ENCODE measurements around the gene APOL4. TPM values are rescaled to one million over a fixed set of nuclear protein-coding genes. Genes with fewer than 3 reads are reported as not detected.
A peak's percentile ranks its signal among the peaks of the same experiment; 100 is the strongest.
"Not testable (repeated sequence)": the region's sequence is repeated elsewhere in the genome, so short reads cannot be mapped to it uniquely, and the experiment has no call there.

The APOL4 gene
- total RNA-seq, 1 experiment from 2014 or later, result 0.10 TPM

GRCh38 chr22:36155702-36156101 lies 45.9 kb downstream of the APOL4 start:
- no peak for DNase-seq (ENCODE audit: low read depth)

GRCh38 chr22:36154423-36154945 lies 47.1 kb downstream of the APOL4 start:
- DNase-seq (ENCODE audit: low read depth), result no peak

- no peak for DNase-seq (ENCODE audit: low read depth)
Measured at GRCh38 chr22:36153501-36154422, 47.8 kb downstream of the APOL4 start.

GRCh38 chr22:36152821-36153220 lies 48.8 kb downstream of the APOL4 start:
- not testable (repeated sequence) for DNase-seq (ENCODE audit: low read depth)

- DNase-seq (ENCODE audit: low read depth), result no peak
Measured at GRCh38 chr22:36152088-36152487, 49.5 kb downstream of the APOL4 start.

GRCh38 chr22:36151006-36151595 lies 50.5 kb downstream of the APOL4 start:
- no peak for DNase-seq (ENCODE audit: low read depth)

GRCh38 chr22:36149441-36149840 lies 52.2 kb downstream of the APOL4 start:
- DNase-seq (ENCODE audit: low read depth), result no peak

- DNase-seq (ENCODE audit: low read depth), result no peak
Measured at GRCh38 chr22:36148411-36148810, 53.2 kb downstream of the APOL4 start.

- DNase-seq (ENCODE audit: low read depth), result peak; percentile 21
Measured at GRCh38 chr22:36147196-36147791, 54.3 kb downstream of the APOL4 start.

- DNase-seq (ENCODE audit: low read depth), result peak; percentile 79
Measured at GRCh38 chr22:36145881-36146280, 55.7 kb downstream of the APOL4 start.

GRCh38 chr22:36144886-36145541 lies 56.6 kb downstream of the APOL4 start:
- DNase-seq (ENCODE audit: low read depth), result peak; percentile 77

- DNase-seq (ENCODE audit: low read depth), result no peak
Measured at GRCh38 chr22:36143956-36144355, 57.7 kb downstream of the APOL4 start.

GRCh38 chr22:36143066-36143815 lies 58.4 kb downstream of the APOL4 start:
- DNase-seq (ENCODE audit: low read depth), result no peak

- no peak for DNase-seq (ENCODE audit: low read depth)
Measured at GRCh38 chr22:36141481-36141880, 60.1 kb downstream of the APOL4 start.

Other genes with a start within 250 kb of the APOL4 start
- 59.6 and 78.5 TPM in 2 replicates for gene RBFOX2, start 173.0 kb downstream of the APOL4 start, total RNA-seq (2014; rRNA removed; shearing (Covaris generic))
- gene APOL3, start 41.1 kb downstream of the APOL4 start, total RNA-seq (2014; rRNA removed; shearing (Covaris generic)), result 11.7 and 12.4 TPM in 2 replicates
- gene APOL2, start 37.7 kb upstream of the APOL4 start, total RNA-seq (2014; rRNA removed; shearing (Covaris generic)), result 45.6 and 64.3 TPM in 2 replicates
- 24.0 and 31.5 TPM in 2 replicates for gene APOL1, start 51.3 kb upstream of the APOL4 start, total RNA-seq (2014; rRNA removed; shearing (Covaris generic))
- 151 and 320 TPM in 2 replicates for gene MYH9, start 186.2 kb upstream of the APOL4 start, total RNA-seq (2014; rRNA removed; shearing (Covaris generic))

All from M059J (cell line).